PC-9 (cell line): ENCODE results near the gene ATP7A. TPM values are rescaled to one million over a fixed set of nuclear protein-coding genes. Genes with fewer than 3 reads are reported as not detected.
"Not testable (repeated sequence)": the region's sequence is repeated elsewhere in the genome, so short reads cannot be mapped to it uniquely, and the experiment has no call there.

Experiments used
- BruUV-seq: library from RNA; stranded (reverse); fragments of 400-500 nt; replicated peaks from 2 replicates; lab custom pipeline; 2021; lab: Mats Ljungman, UMichigan
- CTCF ChIA-PET: fragments of 300-600 bp; sonication (Branson Sonifier 250); formaldehyde crosslinking; loops from one replicate; lab custom pipeline; 2022; ENCODE audit warnings: antibody characterized with exemption; lab: Charles Lee
- POLR2A ChIA-PET: fragments of 300-600 bp; sonication (Branson Sonifier 250); formaldehyde crosslinking; loops from one replicate; lab custom pipeline; 2022; ENCODE audit warnings: antibody characterized with exemption; ENCODE audit not compliant: unreplicated experiment; lab: Charles Lee
- DNase-seq, 2 experiments: peaks; one replicate each; pipeline versions ENCODE4 v3.0.0 to v3.0.0-alpha.2; 2015 to 2022; ENCODE audit warnings: mixed read lengths in 1 of 2
- H2AFZ ChIP-seq: fragments of 200-600 bp; sonication (generic); 2 replicates; pipeline ENCODE4 v1.8.1; 2017; ENCODE audit warnings: antibody characterized with exemption
- H3F3A ChIP-seq: fragments of 200-600 bp; sonication (generic); 2 replicates; pipeline ENCODE4 v1.8.1; 2017; ENCODE audit warnings: antibody characterized with exemption, mild to moderate bottlenecking, low read depth; ENCODE audit not compliant: insufficient read depth
- H3K27ac ChIP-seq: fragments of 200-600 bp; sonication (generic); 2 replicates; pipeline ENCODE4 v1.6.1; 2016; ENCODE audit warnings: mixed run types
- H3K27me3 ChIP-seq: fragments of 200-600 bp; sonication (generic); 2 replicates; pipeline ENCODE4 v1.6.1; 2016; ENCODE audit warnings: low read depth, mixed run types; ENCODE audit not compliant: insufficient read depth
- H3K36me3 ChIP-seq: fragments of 200-600 bp; sonication (generic); 2 replicates; pipeline ENCODE4 v1.6.1; 2016; ENCODE audit warnings: low read depth, mixed run types
- H3K4me1 ChIP-seq: fragments of 200-600 bp; sonication (generic); replicated peaks from 2 replicates; pipeline ENCODE4 v1.6.1; 2016; ENCODE audit warnings: mixed run types; ENCODE audit not compliant: insufficient read depth
- H3K4me2 ChIP-seq: fragments of 200-600 bp; sonication (generic); 2 replicates; pipeline ENCODE4 v1.6.1; 2017; ENCODE audit warnings: mixed run types
- H3K4me3 ChIP-seq: fragments of 200-600 bp; sonication (generic); 2 replicates; pipeline ENCODE4 v1.6.1; 2016; ENCODE audit warnings: mixed run types
- H3K79me2 ChIP-seq: fragments of 200-600 bp; sonication (generic); 2 replicates; pipeline ENCODE4 v1.6.1; 2017; ENCODE audit warnings: low read depth, mixed run types
- H3K9me2 ChIP-seq: fragments of 200-600 bp; sonication (generic); 2 replicates; pipeline ENCODE4 v1.8.1; 2017; ENCODE audit warnings: mild to moderate bottlenecking; ENCODE audit not compliant: insufficient read depth
- H3K9me3 ChIP-seq: fragments of 200-600 bp; sonication (generic); 2 replicates; pipeline ENCODE4 v1.8.1; 2016; ENCODE audit warnings: low read depth; ENCODE audit not compliant: insufficient read depth
- H4K20me1 ChIP-seq: fragments of 200-600 bp; sonication (generic); 2 replicates; pipeline ENCODE4 v1.8.1; 2017; ENCODE audit not compliant: insufficient read depth
- CTCF ChIP-seq: fragments of 200-600 bp; sonication (generic); conservative IDR thresholded peaks from 2 replicates; pipeline ENCODE4 v1.6.1; 2017; ENCODE audit warnings: mixed run types, antibody characterized with exemption, mild to moderate bottlenecking, moderate library complexity
- EZH2 ChIP-seq: fragments of 200-600 bp; sonication (generic); IDR thresholded peaks from 2 replicates; pipeline ENCODE4 v1.8.0; 2017; ENCODE audit warnings: antibody characterized with exemption, low read depth
- intact Hi-C: fragments of 100-400 bp; cut with micrococcal nuclease; formaldehyde crosslinking; loops from one replicate; pipeline ENCODE4 v1.10.0; 2022; ENCODE audit not compliant: unreplicated experiment
- total RNA-seq: library from RNA; stranded (reverse); gene quantifications from 2 replicates; pipeline ENCODE4 v1.2.3, GENCODE V29; 2021

Gene ATP7A
- total RNA-seq, 1 experiment from 2014 or later = 13.8 TPM

GRCh38 chrX:78075787-78076389 lies 165.4 kb downstream of the ATP7A start:
- H3K4me1 ChIP-seq = no peaks in the 10 kb centered on the region
- H3K27ac ChIP-seq = no peak overlapping the region
- H3K9me2 ChIP-seq = no peaks in the 10 kb centered on the region
- no peak for DNase-seq
- ChIA-PET POLR2A (no interaction called here), CTCF (no interaction called here)
- no peaks in the 10 kb centered on the region for H3K9me3 ChIP-seq
- intact Hi-C loops = no loop called here
- H3K27me3 ChIP-seq = no peaks in the 10 kb centered on the region
- H3K79me2 ChIP-seq = no peaks in the 10 kb centered on the region
- no peaks in the 10 kb centered on the region for H3K36me3 ChIP-seq
- H3K4me2 ChIP-seq = no peak overlapping the region
- H3K4me3 ChIP-seq = no peak overlapping the region
- H3F3A ChIP-seq = 0 out of 2 replicates have a peak, but pooled peaks cover 3% of the 10 kb centered on the region
- no peak overlapping the region for H2AFZ ChIP-seq
- no TSS peak for BruUV-seq
- TF ChIP-seq CTCF (no peak), EZH2 (no peak)
- H4K20me1 ChIP-seq = no peaks in the 10 kb centered on the region

GRCh38 chrX:78081413-78081812 lies 170.9 kb downstream of the ATP7A start:
- H4K20me1 ChIP-seq, H3K27ac ChIP-seq, H2AFZ ChIP-seq, H3K9me2 ChIP-seq, H3K4me2 ChIP-seq, intact Hi-C loops, H3K79me2 ChIP-seq, DNase-seq, H3K36me3 ChIP-seq, H3K4me3 ChIP-seq, H3F3A ChIP-seq, CTCF ChIA-PET, H3K9me3 ChIP-seq, BruUV-seq, H3K4me1 ChIP-seq, POLR2A ChIA-PET, H3K27me3 ChIP-seq: not testable (repeated sequence)

GRCh38 chrX:78092296-78092695 lies 181.8 kb downstream of the ATP7A start:
- H3K36me3 ChIP-seq = no peaks in the 10 kb centered on the region
- intact Hi-C loops = no loop called here
- no peak overlapping the region for H2AFZ ChIP-seq
- POLR2A ChIA-PET = no interaction called here
- H3F3A ChIP-seq = no peaks in the 10 kb centered on the region
- H4K20me1 ChIP-seq = no peaks in the 10 kb centered on the region
- no peak for TF ChIP-seq EZH2
- TF ChIP-seq CTCF = 0 out of 2 replicates have a peak, but pooled peaks have one; percentile 12
- CTCF ChIA-PET = interaction anchor here (1.2 kb wide), 1 partner anchor 193 kb away, joined by 3 read pairs; the partner anchor contains the start of gene COX7B
- H3K4me1 ChIP-seq = no peaks in the 10 kb centered on the region
- no peaks in the 10 kb centered on the region for H3K9me3 ChIP-seq
- no peaks in the 10 kb centered on the region for H3K79me2 ChIP-seq
- H3K27ac ChIP-seq = no peak overlapping the region
- H3K9me2 ChIP-seq = no peaks in the 10 kb centered on the region
- H3K4me2 ChIP-seq = no peak overlapping the region
- peak in 1 of 2 experiments; percentile 8 for DNase-seq
- BruUV-seq = no TSS peak
- no peak overlapping the region for H3K4me3 ChIP-seq
- no peaks in the 10 kb centered on the region for H3K27me3 ChIP-seq

- H3K4me2 ChIP-seq = no peak overlapping the region
- no peaks in the 10 kb centered on the region for H3F3A ChIP-seq
- H4K20me1 ChIP-seq = no peaks in the 10 kb centered on the region
- no peaks in the 10 kb centered on the region for H3K9me2 ChIP-seq
- no peak for TF ChIP-seq CTCF
- TF ChIP-seq EZH2 = no peak
- BruUV-seq = no TSS peak
- intact Hi-C loops = no loop called here
- H3K4me3 ChIP-seq = no peak overlapping the region
- H3K79me2 ChIP-seq = no peaks in the 10 kb centered on the region
- H3K4me1 ChIP-seq = 0 out of 2 replicates have a peak, but pooled peaks cover 1% of the 10 kb centered on the region
- ChIA-PET CTCF (no interaction called here), POLR2A (no interaction called here)
- no peaks in the 10 kb centered on the region for H3K36me3 ChIP-seq
- no peak overlapping the region for H3K27ac ChIP-seq
- no peaks in the 10 kb centered on the region for H3K27me3 ChIP-seq
- H2AFZ ChIP-seq = no peak overlapping the region
- DNase-seq = no peak
- no peaks in the 10 kb centered on the region for H3K9me3 ChIP-seq
Measured at GRCh38 chrX:78098108-78098507, 187.6 kb downstream of the ATP7A start.
